Ovary (tissue), 9 donors: Measurements from ENCODE around the gene MALRD1. TPM values are rescaled to one million over a fixed set of nuclear protein-coding genes. Genes with fewer than 3 reads are reported as not detected.
"Not testable (repeated sequence)": the region's sequence is repeated elsewhere in the genome, so short reads cannot be mapped to it uniquely, and the experiment has no call there.

ENCODE experiments used
- DNase-seq, 5 donors: peaks; one replicate each; pipeline ENCODE4 v3.0.0-alpha.2; 2019 to 2020
- H3K27ac ChIP-seq, 2 donors: fragments of 200-600 bp; one replicate each; pipeline versions ENCODE4 v1.5.1 to v1.8.0; 2019 to 2022
- H3K27me3 ChIP-seq: fragments of 200-600 bp; one replicate; pipeline ENCODE4 v1.8.0; 2022
- H3K36me3 ChIP-seq: fragments of 200-600 bp; sonication (generic); one replicate; pipeline ENCODE4 v1.5.1; 2019
- H3K4me1 ChIP-seq: one replicate; pipeline ENCODE4 v1.8.1; 2013; ENCODE audit warnings: mild to moderate bottlenecking, moderate library complexity; ENCODE audit not compliant: insufficient read depth
- H3K4me3 ChIP-seq: fragments of 200-600 bp; sonication (generic); one replicate; pipeline ENCODE4 v1.5.1; 2017
- H3K9me3 ChIP-seq, 2 donors: fragments of 200-600 bp in 1 of 2; sonication (generic) in 1 of 2; one replicate each; pipeline versions ENCODE4 v1.5.1 to v1.8.1; 2013 to 2019; ENCODE audit warnings: mild to moderate bottlenecking in 1 of 2, moderate library complexity in 1 of 2
- CTCF ChIP-seq, 3 donors: fragments of 450-650 bp in 2 of 3; fragments of 200-600 bp in 1 of 3; IDR thresholded peaks; one replicate each; pipeline versions ENCODE4 v1.5.1 to v1.8.0; 2016 to 2022; ENCODE audit warnings: antibody characterized with exemption in 3 of 3, mild to moderate bottlenecking in 1 of 3
- EP300 ChIP-seq: sonication (generic); formaldehyde crosslinking; IDR thresholded peaks from one replicate; pipeline ENCODE4 v1.6.1; 2017; ENCODE audit warnings: antibody characterized with exemption
- POLR2A ChIP-seq: fragments of 450-650 bp; IDR thresholded peaks from one replicate; pipeline ENCODE4 v1.6.1; 2017; ENCODE audit warnings: antibody characterized with exemption, mild to moderate bottlenecking, moderate library complexity
- WGBS, 3 donors: extraction: QIAGEN DNeasy Blood & Tissue Kit in 1 of 3; methylation state at CpG; one replicate each; pipeline versions ENCODE4 v1.1.5 to v1.1.7; 2013 to 2017; 5-methylcytosine and 5-hydroxymethylcytosine counted together
- intact Hi-C, 4 donors: fragments of 100-400 bp; cut with DNase I; formaldehyde crosslinking; loops; one replicate each; pipeline versions ENCODE4 v1.11.0 to v1.15.1; 2022 to 2023
- polyA plus RNA-seq, 2 donors: library from polyadenylated mRNA; stranded (reverse); fragments of 200-250 nt in 1 of 2; fragments of 350-450 nt in 1 of 2; fragmentation: Illumina TruSeq in 1 of 2; extraction: RNeasy Lipid Tissue Mini Kit (QIAGEN cat#74804) in 1 of 2; gene quantifications; one replicate each; pipeline ENCODE4 v1.2.3, GENCODE V29; 2013 to 2014
- total RNA-seq, 7 donors: library from RNA; depleted of rRNA in 2 of 7; stranded (reverse); fragments of >200 nt in 2 of 7; fragmentation: NEBNext Ultra II Directional in 3 of 7; extraction: Animal tissue kit (Norgen Biotek cat#: 25700) in 3 of 7; gene quantifications; one replicate each; pipeline versions ENCODE4 v1.1.0 to v1.2.4, GENCODE V29; 2016 to 2023
- donor health status: DM: no; HTN: no; CAD: no; lungs with moderate emphysema.
- donor health status: DM: no; HTN: no; CAD: no.
- donor health status: Bipolar disorder and iron deficiency.
- donor health status: DM: yes; HTN: yes; CAD: no.
- donor health status: DM: no; HTN: no; CAD: no.
- donor health status: DM: yes; HTN: yes; CAD: no.

MALRD1 gene
- total and polyA plus RNA-seq, 9 donors, result 0.56 to 12.1 (median 1.9) TPM

GRCh38 chr10:19499291-19499770 is 450.7 kb downstream of the MALRD1 start:
- no peaks in the 10 kb centered on the region for H3K9me3 ChIP-seq
- TF ChIP-seq CTCF (IDR thresholded peaks at IDR 0.05) (no peak), POLR2A (no peak), EP300 (no peak)
- WGBS, 3 donors, result 75 to 83% (median 81%) methylated on average over 1 of the region's 1 CpG
- intact Hi-C loops, result no loop called here
- H3K36me3 ChIP-seq, result no peaks in the 10 kb centered on the region
- H3K27ac ChIP-seq, result no peak overlapping the region
- DNase-seq, result no peak
- H3K4me1 ChIP-seq, result no peaks in the 10 kb centered on the region
- H3K4me3 ChIP-seq, result no peak overlapping the region
- no peaks in the 10 kb centered on the region for H3K27me3 ChIP-seq

- 75 to 88% (median 82%) methylated on average over 1 of the region's 1 CpG for WGBS, 3 donors
- TF ChIP-seq CTCF (IDR thresholded peaks at IDR 0.05), result no peak
- no peak for TF ChIP-seq EP300
- TF ChIP-seq POLR2A, result no peak
- no peaks in the 10 kb centered on the region for H3K27me3 ChIP-seq
- no peaks in the 10 kb centered on the region for H3K9me3 ChIP-seq
- H3K4me3 ChIP-seq, result no peak overlapping the region
- H3K36me3 ChIP-seq, result no peaks in the 10 kb centered on the region
- no peak overlapping the region for H3K27ac ChIP-seq
- intact Hi-C loops, result no loop called here
- no peak for DNase-seq
- H3K4me1 ChIP-seq, result no peaks in the 10 kb centered on the region
Measured at GRCh38 chr10:19500959-19501358, 452.4 kb downstream of the MALRD1 start.

GRCh38 chr10:19505320-19506312 is 457.0 kb downstream of the MALRD1 start:
- intact Hi-C loops, result no loop called here
- H3K27me3 ChIP-seq, result no peaks in the 10 kb centered on the region
- H3K4me1 ChIP-seq, result no peaks in the 10 kb centered on the region
- H3K9me3 ChIP-seq, result no peaks in the 10 kb centered on the region
- WGBS, 3 donors, result 86 to 94% (median 87%) methylated on average over 6 of the region's 6 CpGs
- no peak overlapping the region for H3K4me3 ChIP-seq
- no peak for TF ChIP-seq EP300
- no peak for TF ChIP-seq POLR2A
- no peak for TF ChIP-seq CTCF (IDR thresholded peaks at IDR 0.05)
- DNase-seq, result no peak
- no peak overlapping the region for H3K27ac ChIP-seq
- no peaks in the 10 kb centered on the region for H3K36me3 ChIP-seq

- WGBS, 3 donors, result 59 to 70% (median 63%) methylated on average over 8 of the region's 8 CpGs
- DNase-seq, H3K27me3 ChIP-seq, H3K4me1 ChIP-seq, H3K4me3 ChIP-seq, H3K9me3 ChIP-seq, intact Hi-C loops, H3K27ac ChIP-seq, H3K36me3 ChIP-seq: not testable (repeated sequence)
Measured at GRCh38 chr10:19510005-19510732, 461.6 kb downstream of the MALRD1 start.
